ENCODE results near the gene DYNC1LI2.

DYNC1LI2 gene

DNA sequence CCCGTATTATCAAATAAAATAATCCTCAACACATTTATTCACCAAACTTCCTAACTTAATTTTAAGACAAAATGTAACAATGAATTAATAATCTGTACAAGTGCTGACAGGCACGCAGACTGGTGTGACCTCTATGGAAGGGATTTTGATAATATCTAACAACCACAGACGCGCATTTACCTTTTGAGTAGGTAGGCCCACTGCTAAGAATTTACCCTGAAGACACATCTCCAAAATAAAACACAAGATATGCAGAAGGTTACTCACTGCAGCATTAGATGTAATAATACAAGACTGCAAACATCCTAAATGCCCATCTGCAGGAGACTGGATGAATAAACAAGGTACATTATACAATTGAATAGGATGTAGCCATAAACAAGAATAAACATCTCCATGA lies 32.2 kb downstream of the DYNC1LI2 start:
- Histone ChIP-seq H3K9me2 (replicated peaks; ENCODE audit: insufficient read depth, low read length) (no peaks in the 10 kb centered on the region), H4K20me1 (ENCODE audit: insufficient read depth, low read length) (no peaks in the 10 kb centered on the region), H3F3A (ENCODE audit: insufficient read depth, low read length) (no peaks in the 10 kb centered on the region), H3K4me1 (ENCODE audit: low read length) (no peaks in the 10 kb centered on the region), H3K9me3 (replicated peaks; ENCODE audit: insufficient read depth, low read length) (no peaks in the 10 kb centered on the region), H3K4me2 (ENCODE audit: low read depth, low read length) (no peak overlapping the region), H3K79me2 (ENCODE audit: low read length) (no peaks in the 10 kb centered on the region), H3K27ac (ENCODE audit: low read length) (no peak overlapping the region), H3K9ac (ENCODE audit: low read length) (no peak overlapping the region), H2AFZ (ENCODE audit: low read length) (no peak overlapping the region), H3K4me3 (ENCODE audit: low read length) (no peak overlapping the region), H3K36me3 (replicated peaks; ENCODE audit: insufficient read depth, low read length) (no peaks in the 10 kb centered on the region), H3K27me3 (replicated peaks; ENCODE audit: insufficient read depth, low read length) (no peaks in the 10 kb centered on the region)
- TF ChIP-seq EZH2phosphoT487 (IDR thresholded peaks at IDR 0.05; ENCODE audit: low read length) (no peak), EZH2 (optimal IDR thresholded peaks at IDR 0.05; ENCODE audit: low read depth, low read length) (no peak)
- TF ChIP-seq, protein P1, sequence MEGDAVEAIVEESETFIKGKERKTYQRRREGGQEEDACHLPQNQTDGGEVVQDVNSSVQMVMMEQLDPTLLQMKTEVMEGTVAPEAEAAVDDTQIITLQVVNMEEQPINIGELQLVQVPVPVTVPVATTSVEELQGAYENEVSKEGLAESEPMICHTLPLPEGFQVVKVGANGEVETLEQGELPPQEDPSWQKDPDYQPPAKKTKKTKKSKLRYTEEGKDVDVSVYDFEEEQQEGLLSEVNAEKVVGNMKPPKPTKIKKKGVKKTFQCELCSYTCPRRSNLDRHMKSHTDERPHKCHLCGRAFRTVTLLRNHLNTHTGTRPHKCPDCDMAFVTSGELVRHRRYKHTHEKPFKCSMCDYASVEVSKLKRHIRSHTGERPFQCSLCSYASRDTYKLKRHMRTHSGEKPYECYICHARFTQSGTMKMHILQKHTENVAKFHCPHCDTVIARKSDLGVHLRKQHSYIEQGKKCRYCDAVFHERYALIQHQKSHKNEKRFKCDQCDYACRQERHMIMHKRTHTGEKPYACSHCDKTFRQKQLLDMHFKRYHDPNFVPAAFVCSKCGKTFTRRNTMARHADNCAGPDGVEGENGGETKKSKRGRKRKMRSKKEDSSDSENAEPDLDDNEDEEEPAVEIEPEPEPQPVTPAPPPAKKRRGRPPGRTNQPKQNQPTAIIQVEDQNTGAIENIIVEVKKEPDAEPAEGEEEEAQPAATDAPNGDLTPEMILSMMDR (IDR thresholded peaks at IDR 0.05; ENCODE audit: low read length) = no peak
- no peak for DNase-seq

DNA sequence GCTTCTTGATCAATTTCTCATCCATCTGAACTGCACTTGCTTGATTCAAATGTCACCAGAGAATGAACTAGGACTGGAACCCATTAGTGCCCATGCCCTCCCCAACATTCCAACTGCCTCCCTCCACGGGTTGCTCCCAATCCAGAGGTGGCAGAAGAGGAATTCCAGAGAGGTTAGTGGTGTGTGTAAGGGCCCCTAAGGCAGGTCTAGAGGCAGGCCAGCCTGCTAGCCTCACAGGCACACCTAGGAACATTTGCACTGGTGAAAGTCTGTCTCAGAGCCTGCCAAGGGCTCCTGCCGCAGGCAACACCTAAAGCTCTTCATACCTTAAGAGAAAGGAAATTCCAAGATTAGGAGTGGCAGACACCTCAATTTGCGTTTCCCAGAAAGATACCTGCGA lies 33.6 kb downstream of the DYNC1LI2 start:
- no peak overlapping the region for H2AFZ ChIP-seq (ENCODE audit: low read length)
- no peaks in the 10 kb centered on the region for H4K20me1 ChIP-seq (ENCODE audit: insufficient read depth, low read length)
- no peak overlapping the region for H3K4me3 ChIP-seq (ENCODE audit: low read length)
- TF ChIP-seq EZH2phosphoT487 (IDR thresholded peaks at IDR 0.05; ENCODE audit: low read length) (no peak), EZH2 (optimal IDR thresholded peaks at IDR 0.05; ENCODE audit: low read depth, low read length) (no peak)
- TF ChIP-seq, protein P1 (IDR thresholded peaks at IDR 0.05; ENCODE audit: low read length) = no peak
- H3K4me1 ChIP-seq (ENCODE audit: low read length) = no peaks in the 10 kb centered on the region
- no peaks in the 10 kb centered on the region for H3K36me3 ChIP-seq (replicated peaks; ENCODE audit: insufficient read depth, low read length)
- H3K79me2 ChIP-seq (ENCODE audit: low read length) = no peaks in the 10 kb centered on the region
- H3K9ac ChIP-seq (ENCODE audit: low read length) = no peak overlapping the region
- H3K4me2 ChIP-seq (ENCODE audit: low read depth, low read length) = no peak overlapping the region
- no peaks in the 10 kb centered on the region for H3K27me3 ChIP-seq (replicated peaks; ENCODE audit: insufficient read depth, low read length)
- no peaks in the 10 kb centered on the region for H3K9me2 ChIP-seq (replicated peaks; ENCODE audit: insufficient read depth, low read length)
- no peaks in the 10 kb centered on the region for H3K9me3 ChIP-seq (replicated peaks; ENCODE audit: insufficient read depth, low read length)
- H3F3A ChIP-seq (ENCODE audit: insufficient read depth, low read length) = no peaks in the 10 kb centered on the region
- no peak for DNase-seq
- no peak overlapping the region for H3K27ac ChIP-seq (ENCODE audit: low read length)

DNA sequence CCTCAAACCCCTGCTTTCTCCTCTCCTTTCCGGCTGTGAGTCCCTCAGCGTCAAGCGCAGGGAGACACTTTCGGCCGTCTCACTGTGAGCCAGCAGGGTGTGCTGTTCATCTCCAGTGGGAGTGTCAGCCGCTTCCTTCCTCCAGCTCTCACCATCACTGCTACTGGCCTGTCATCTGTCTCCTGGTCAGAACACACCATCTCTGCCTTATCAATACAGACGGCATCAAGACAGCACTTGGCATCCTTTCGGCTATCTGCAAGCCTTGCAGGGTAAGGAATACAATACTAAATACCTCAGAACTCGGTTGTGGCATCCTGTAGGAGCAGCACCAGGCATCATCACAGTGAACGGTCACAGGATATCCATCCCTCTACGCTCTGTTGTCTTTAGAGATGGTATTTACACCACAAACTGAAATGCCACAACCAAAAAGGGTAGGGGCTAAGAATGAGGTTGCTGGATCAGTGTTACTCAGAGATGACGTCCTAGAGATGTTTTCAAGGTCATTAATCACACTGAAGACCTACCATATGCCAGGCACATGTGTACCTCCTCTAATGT lies 34.2 kb downstream of the DYNC1LI2 start:
- TF ChIP-seq, protein P1 (IDR thresholded peaks at IDR 0.05; ENCODE audit: low read length) = peak; percentile 6; the same call in 1 of the 2 replicates
- TF ChIP-seq EZH2phosphoT487 (IDR thresholded peaks at IDR 0.05; ENCODE audit: low read length) = no peak
- Histone ChIP-seq H3K9me3 (replicated peaks; ENCODE audit: insufficient read depth, low read length) (no peaks in the 10 kb centered on the region), H3K36me3 (replicated peaks; ENCODE audit: insufficient read depth, low read length) (no peaks in the 10 kb centered on the region), H3K4me2 (ENCODE audit: low read depth, low read length) (no peak overlapping the region), H3K27me3 (replicated peaks; ENCODE audit: insufficient read depth, low read length) (no peaks in the 10 kb centered on the region), H3F3A (ENCODE audit: insufficient read depth, low read length) (no peaks in the 10 kb centered on the region), H4K20me1 (ENCODE audit: insufficient read depth, low read length) (no peaks in the 10 kb centered on the region), H3K4me1 (ENCODE audit: low read length) (no peaks in the 10 kb centered on the region), H3K79me2 (ENCODE audit: low read length) (no peaks in the 10 kb centered on the region), H3K4me3 (ENCODE audit: low read length) (no peak overlapping the region), H3K9ac (ENCODE audit: low read length) (no peak overlapping the region), H2AFZ (ENCODE audit: low read length) (no peak overlapping the region), H3K9me2 (replicated peaks; ENCODE audit: insufficient read depth, low read length) (no peaks in the 10 kb centered on the region), H3K27ac (ENCODE audit: low read length) (no peak overlapping the region)
- DNase-seq = no peak

Data from MM.1S (cell line).